Measurements from ENCODE around the gene TMPRSS7. TPM values are rescaled to one million over a fixed set of nuclear protein-coding genes. Genes with fewer than 3 reads are reported as not detected.
"Not testable (repeated sequence)": the region's sequence is repeated elsewhere in the genome, so short reads cannot be mapped to it uniquely, and the experiment has no call there.

TMPRSS7 gene
- total RNA-seq, 2 donors from 2014 or later: not detected

- no peaks in the 10 kb centered on the region for H3K36me3 ChIP-seq (replicated peaks in 1 of 2; ENCODE audit: insufficient read depth in 1 of 2, low read depth in 2 of 2)
- no peak overlapping the region for H3K27ac ChIP-seq
- intact Hi-C loops (cut with DNase I): no loop called here
- ATAC-seq (peak; percentile 68), DNase-seq (no peak)
- H3K4me1 ChIP-seq: no peaks in the 10 kb centered on the region
- TF ChIP-seq, protein P1, sequence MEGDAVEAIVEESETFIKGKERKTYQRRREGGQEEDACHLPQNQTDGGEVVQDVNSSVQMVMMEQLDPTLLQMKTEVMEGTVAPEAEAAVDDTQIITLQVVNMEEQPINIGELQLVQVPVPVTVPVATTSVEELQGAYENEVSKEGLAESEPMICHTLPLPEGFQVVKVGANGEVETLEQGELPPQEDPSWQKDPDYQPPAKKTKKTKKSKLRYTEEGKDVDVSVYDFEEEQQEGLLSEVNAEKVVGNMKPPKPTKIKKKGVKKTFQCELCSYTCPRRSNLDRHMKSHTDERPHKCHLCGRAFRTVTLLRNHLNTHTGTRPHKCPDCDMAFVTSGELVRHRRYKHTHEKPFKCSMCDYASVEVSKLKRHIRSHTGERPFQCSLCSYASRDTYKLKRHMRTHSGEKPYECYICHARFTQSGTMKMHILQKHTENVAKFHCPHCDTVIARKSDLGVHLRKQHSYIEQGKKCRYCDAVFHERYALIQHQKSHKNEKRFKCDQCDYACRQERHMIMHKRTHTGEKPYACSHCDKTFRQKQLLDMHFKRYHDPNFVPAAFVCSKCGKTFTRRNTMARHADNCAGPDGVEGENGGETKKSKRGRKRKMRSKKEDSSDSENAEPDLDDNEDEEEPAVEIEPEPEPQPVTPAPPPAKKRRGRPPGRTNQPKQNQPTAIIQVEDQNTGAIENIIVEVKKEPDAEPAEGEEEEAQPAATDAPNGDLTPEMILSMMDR (IDR thresholded peaks at IDR 0.05): no peak
- TF ChIP-seq POLR2A (IDR thresholded peaks at IDR 0.05): no peak
- H3K27me3 ChIP-seq: no peaks in the 10 kb centered on the region
- WGBS, 2 donors: 39 to 58% methylated on average over 3 of the region's 3 CpGs
- H3K4me3 ChIP-seq: no peak overlapping the region
- no peaks in the 10 kb centered on the region for H3K9me3 ChIP-seq
Measured at GRCh38 chr3:112061152-112061551, 26.6 kb downstream of the TMPRSS7 start.

- H3K27me3 ChIP-seq; intact Hi-C loops (cut with DNase I); ATAC-seq; H3K36me3 ChIP-seq (replicated peaks in 1 of 2; ENCODE audit: insufficient read depth in 1 of 2, low read depth in 2 of 2); H3K9me3 ChIP-seq; H3K4me3 ChIP-seq; H3K27ac ChIP-seq: not testable (repeated sequence)
- H3K4me1 ChIP-seq: peaks cover 20% of the 10 kb centered on the region
- 71 to 76% methylated on average over 7 to 8 of the region's 8 CpGs for WGBS, 2 donors
- peak in 2 of 4 donors; percentile 41 to 48 for DNase-seq
Measured at GRCh38 chr3:112072387-112073060, 38.0 kb downstream of the TMPRSS7 start.

GRCh38 chr3:112074006-112074405, 39.5 kb downstream of the TMPRSS7 start:
- DNase-seq: no peak
- Histone ChIP-seq H3K4me3 (no peak overlapping the region), H3K36me3 (replicated peaks in 1 of 2; ENCODE audit: insufficient read depth in 1 of 2, low read depth in 2 of 2) (no peaks in the 10 kb centered on the region), H3K9me3 (no peaks in the 10 kb centered on the region), H3K4me1 (peaks cover 20% of the 10 kb centered on the region), H3K27ac (peak overlapping the region in 3 of 4 donors; percentile 61 to 78 (median 74)), H3K27me3 (no peaks in the 10 kb centered on the region)
- no peak for ATAC-seq
- intact Hi-C loops (cut with DNase I): no loop called here
- TF ChIP-seq, protein P1 (IDR thresholded peaks at IDR 0.05): no peak
- TF ChIP-seq POLR2A (IDR thresholded peaks at IDR 0.05): no peak
- 91 to 98% methylated on average over 2 of the region's 2 CpGs for WGBS, 2 donors

DNA sequence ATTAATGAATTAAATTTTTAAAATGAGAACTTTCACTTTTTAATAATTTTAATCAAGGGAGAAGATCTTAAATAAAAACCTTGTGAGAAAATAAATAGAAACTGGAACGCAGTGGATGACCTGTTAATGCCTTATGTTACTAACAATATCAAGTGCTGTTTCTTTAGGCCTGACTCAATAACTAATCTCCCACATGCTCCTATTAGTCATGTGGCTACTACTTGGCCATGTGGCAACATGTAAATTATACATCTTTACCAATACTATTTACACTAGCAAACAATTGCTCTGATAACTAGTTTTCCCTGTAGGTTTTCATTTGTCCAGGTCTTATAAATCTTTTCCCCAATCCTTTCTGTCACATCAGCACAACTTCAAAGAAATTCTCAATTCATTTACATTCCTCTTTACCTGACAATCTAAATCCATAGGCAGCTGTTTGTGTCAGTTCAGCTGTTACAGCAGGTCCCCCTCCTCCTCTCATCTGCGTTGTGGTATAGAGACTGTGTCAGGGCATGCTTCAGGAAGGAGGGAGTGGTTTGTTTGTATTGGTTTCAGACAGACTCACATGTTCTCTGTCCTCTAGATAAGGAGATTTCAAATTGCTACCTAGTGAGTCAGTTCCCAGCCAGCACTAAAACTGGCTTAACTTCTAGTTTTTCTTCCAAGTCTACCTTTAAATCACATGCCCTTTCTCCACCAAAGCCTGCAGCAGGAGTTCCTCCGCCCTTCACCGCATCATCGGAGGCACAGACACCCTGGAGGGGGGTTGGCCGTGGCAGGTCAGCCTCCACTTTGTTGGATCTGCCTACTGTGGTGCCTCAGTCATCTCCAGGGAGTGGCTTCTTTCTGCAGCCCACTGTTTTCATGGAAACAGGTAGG, 40.3 kb downstream of the TMPRSS7 start:
- peaks cover 20% of the 10 kb centered on the region for H3K4me1 ChIP-seq
- intact Hi-C loops (cut with DNase I): no loop called here
- peak overlapping the region; percentile 61 to 84 (median 76) for H3K27ac ChIP-seq
- peak in 2 of 3 donors; percentile 23 to 40 for TF ChIP-seq POLR2A (IDR thresholded peaks at IDR 0.05)
- TF ChIP-seq, protein P1 (IDR thresholded peaks at IDR 0.05): no peak
- 8 to 11% methylated on average over 6 of the region's 6 CpGs for WGBS, 2 donors
- no peak overlapping the region for H3K4me3 ChIP-seq
- no peaks in the 10 kb centered on the region for H3K9me3 ChIP-seq
- H3K27me3 ChIP-seq: no peaks in the 10 kb centered on the region
- DNase-seq: peak; percentile 61 to 81 (median 65)
- H3K36me3 ChIP-seq (replicated peaks in 1 of 2; ENCODE audit: insufficient read depth in 1 of 2, low read depth in 2 of 2): no peaks in the 10 kb centered on the region
- ATAC-seq: peak; percentile 99

Measured in body of pancreas (tissue), 4 donors.